Measurements from ENCODE around the gene LRRC37A.
A peak's percentile ranks its signal among the peaks of the same experiment; 100 is the strongest.
"Not testable (repeated sequence)": the region's sequence is repeated elsewhere in the genome, so short reads cannot be mapped to it uniquely, and the experiment has no call there.

Gene LRRC37A

DNA sequence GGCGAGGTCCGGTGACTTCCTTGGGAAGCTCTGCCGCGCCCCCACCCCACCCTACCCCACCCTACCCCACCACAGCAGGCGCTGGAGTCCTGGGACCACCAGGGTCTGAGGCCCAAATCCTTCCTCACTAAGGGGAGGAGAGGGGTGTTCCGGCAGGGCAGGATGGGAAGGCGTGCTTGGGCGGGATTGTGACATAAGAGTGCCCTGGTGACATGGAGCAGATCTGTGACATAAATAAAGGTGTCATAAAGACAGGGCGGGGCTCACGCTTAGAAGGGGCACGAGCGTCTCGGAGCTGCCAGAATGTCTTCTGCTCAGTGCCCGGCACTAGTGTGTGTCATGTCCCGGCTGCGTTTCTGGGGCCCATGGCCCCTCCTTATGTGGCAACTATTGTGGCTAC, at the start of gene LRRC37A:
LRRC37A (plus strand) TSS at position 301 of the 400 bp plus-strand sequence; CDS start at position 304, 3 bp downstream.
- DNase-seq (ENCODE audit: extremely low read depth, low read depth); H3K4me3 ChIP-seq (replicated peaks; ENCODE audit: low read depth, low read length): not testable (repeated sequence)

- H3K4me3 ChIP-seq (replicated peaks; ENCODE audit: low read depth, low read length): not testable (repeated sequence)
These were observed 45.8 kb upstream of the LRRC37A start for GRCh38 chr17:46249153-46249552.

DNA sequence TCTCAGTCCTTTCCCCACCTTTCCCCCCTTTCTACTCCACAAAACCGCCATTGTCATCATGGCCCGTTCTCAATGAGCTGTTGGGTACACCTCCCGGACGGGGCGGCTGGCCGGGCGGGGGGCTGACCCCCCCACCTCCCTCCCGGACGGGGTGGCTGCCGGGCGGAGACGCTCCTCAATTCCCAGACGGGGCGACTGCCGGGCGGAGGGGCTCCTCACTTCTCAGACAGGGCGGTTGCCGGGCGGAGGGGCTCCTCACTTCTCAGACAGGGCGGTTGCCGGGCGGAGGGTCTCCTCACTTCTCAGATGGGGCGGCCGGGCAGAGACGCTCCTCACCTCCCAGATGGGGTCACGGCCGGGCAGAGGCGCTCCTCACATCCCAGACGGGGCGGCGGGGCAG, 42.1 kb upstream of the LRRC37A start:
- not testable (repeated sequence) for H3K4me3 ChIP-seq (replicated peaks; ENCODE audit: low read depth, low read length); DNase-seq (ENCODE audit: extremely low read depth, low read depth)

More at GRCh38 chr17:46249153-46249552, 45.8 kb upstream of the LRRC37A start:
- DNase-seq (ENCODE audit: extremely low read depth, low read depth): not testable (repeated sequence)

- TF ChIP-seq, protein P1, sequence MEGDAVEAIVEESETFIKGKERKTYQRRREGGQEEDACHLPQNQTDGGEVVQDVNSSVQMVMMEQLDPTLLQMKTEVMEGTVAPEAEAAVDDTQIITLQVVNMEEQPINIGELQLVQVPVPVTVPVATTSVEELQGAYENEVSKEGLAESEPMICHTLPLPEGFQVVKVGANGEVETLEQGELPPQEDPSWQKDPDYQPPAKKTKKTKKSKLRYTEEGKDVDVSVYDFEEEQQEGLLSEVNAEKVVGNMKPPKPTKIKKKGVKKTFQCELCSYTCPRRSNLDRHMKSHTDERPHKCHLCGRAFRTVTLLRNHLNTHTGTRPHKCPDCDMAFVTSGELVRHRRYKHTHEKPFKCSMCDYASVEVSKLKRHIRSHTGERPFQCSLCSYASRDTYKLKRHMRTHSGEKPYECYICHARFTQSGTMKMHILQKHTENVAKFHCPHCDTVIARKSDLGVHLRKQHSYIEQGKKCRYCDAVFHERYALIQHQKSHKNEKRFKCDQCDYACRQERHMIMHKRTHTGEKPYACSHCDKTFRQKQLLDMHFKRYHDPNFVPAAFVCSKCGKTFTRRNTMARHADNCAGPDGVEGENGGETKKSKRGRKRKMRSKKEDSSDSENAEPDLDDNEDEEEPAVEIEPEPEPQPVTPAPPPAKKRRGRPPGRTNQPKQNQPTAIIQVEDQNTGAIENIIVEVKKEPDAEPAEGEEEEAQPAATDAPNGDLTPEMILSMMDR (IDR thresholded peaks at IDR 0.05; ENCODE audit: low read depth, low read length, missing control alignments): peak; percentile 53
- H3K4me3 ChIP-seq (replicated peaks; ENCODE audit: low read depth, low read length); DNase-seq (ENCODE audit: extremely low read depth, low read depth): not testable (repeated sequence)
These were observed 41.2 kb upstream of the LRRC37A start for GRCh38 chr17:46253722-46254121.

DNA sequence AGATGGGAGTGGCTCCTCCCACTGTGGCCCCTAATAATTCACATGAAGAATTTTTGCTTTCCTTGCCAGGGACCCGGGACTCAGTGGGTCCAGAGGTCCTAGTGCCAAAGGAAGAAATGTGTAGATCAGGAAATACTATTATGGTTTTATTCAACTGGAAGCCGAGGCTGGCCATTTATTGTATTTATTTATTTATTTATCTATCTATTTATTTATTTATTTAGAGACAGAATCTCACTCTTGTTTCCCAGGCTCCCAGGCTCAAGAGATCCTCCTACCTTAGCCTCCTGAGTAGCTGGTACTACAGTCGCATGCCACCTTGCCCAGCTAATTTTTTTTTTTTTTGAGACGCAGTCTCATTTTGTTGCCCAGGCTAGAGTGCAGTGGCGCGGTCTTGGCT, 40.7 kb upstream of the LRRC37A start:
- not testable (repeated sequence) for H3K4me3 ChIP-seq (replicated peaks; ENCODE audit: low read depth, low read length); DNase-seq (ENCODE audit: extremely low read depth, low read depth)

DNA sequence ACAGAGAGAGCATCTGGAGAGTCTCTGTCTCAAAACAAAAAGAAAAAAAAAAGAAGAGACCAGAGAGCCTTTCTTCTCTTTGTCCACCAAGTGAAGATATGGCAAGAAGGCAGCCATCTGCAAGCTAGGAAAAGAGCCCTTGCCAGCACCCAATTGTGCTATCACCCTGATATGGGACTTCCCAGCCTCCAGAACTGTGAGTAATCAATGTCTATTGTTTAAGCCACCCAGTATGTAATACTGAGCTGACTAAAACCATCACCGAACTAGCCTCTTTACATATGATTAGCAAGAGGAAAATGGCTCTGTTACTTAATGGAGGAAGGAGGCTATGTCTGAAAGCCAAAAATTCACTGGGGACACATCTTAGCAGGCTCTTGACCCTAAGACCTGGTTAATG, 38.6 kb upstream of the LRRC37A start:
- not testable (repeated sequence) for H3K4me3 ChIP-seq (replicated peaks; ENCODE audit: low read depth, low read length); DNase-seq (ENCODE audit: extremely low read depth, low read depth)

- not testable (repeated sequence) for H3K4me3 ChIP-seq (replicated peaks; ENCODE audit: low read depth, low read length); DNase-seq (ENCODE audit: extremely low read depth, low read depth)
These were observed 34.9 kb upstream of the LRRC37A start for GRCh38 chr17:46259845-46260661.

- H3K4me3 ChIP-seq (replicated peaks; ENCODE audit: low read depth, low read length): no peak overlapping the region
- DNase-seq (ENCODE audit: extremely low read depth, low read depth): no peak
These were observed 32.7 kb upstream of the LRRC37A start for GRCh38 chr17:46262271-46262670.

DNA sequence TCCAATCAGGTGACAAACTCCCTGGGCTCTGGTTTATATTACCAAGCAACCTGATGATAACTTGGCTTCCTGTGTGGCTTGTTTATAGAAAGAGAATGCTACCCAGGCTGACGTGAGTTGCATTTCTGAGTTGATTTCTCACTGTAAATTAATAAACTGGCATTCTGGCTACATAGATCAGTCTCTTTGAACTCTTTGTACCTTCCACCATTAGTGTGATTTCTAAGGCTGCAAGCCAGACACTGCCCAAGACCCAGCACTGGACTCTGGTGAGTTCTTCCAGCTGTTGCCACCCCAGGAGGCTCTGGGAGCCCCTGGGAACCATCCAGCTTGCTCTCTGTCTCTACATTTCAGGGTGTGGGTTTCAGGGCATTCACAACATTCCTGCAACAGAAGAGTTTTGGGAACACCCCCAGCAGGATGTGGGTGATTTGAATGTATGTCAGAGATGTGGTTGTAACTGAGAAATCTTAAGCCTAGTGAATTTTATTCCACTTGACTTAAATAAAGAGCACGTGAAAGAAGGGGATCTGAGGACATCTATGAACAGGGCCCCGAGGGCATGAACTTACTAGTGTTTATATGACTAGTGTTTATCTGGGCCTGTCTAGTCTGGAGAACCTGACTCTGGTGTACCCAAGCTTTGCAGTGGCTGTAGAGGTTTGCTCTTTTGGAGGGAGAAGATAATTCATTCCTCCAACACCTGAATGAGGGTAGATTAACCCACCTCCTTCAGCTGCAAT, 30.3 kb upstream of the LRRC37A start:
- peak; percentile 61 for DNase-seq (ENCODE audit: extremely low read depth, low read depth)
- no peak overlapping the region for H3K4me3 ChIP-seq (replicated peaks; ENCODE audit: low read depth, low read length)
- TF ChIP-seq, protein P1 (IDR thresholded peaks at IDR 0.05; ENCODE audit: low read depth, low read length, missing control alignments): no peak

More at GRCh38 chr17:46262271-46262670, 32.7 kb upstream of the LRRC37A start:
- TF ChIP-seq, protein P1 (IDR thresholded peaks at IDR 0.05; ENCODE audit: low read depth, low read length, missing control alignments): no peak

DNA sequence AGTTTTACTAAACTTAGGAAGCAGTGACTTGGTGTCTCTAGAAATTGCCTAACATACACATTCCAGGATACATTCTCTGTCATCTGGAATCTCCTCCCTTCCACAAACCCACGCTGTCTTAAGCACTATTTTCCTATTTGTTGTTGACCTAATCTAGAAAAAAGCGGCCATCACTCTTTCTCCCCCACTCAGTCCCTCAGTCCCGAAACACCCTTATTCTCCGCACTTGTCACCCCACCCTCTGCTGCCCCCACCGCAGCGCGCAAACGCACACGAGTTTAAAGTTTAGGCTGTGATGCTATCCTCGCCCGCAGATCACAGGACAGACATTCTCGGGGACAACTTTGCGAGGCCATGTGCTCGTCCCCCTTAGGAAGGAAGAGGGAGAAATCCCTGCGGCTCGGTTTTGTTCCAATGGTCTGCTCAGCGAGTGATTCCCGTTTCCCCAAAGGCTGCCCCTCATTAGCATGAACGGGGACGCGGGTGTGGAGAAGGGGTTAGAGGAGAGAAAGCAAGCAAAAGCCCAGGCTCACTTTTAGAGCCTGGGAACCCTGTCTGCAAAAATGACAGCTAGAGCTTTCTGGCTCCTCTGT, 28.8 kb upstream of the LRRC37A start:
- peak overlapping the region; percentile 41 for H3K4me3 ChIP-seq (replicated peaks; ENCODE audit: low read depth, low read length)
- DNase-seq (ENCODE audit: extremely low read depth, low read depth): not testable (repeated sequence)

Data from HFF-Myc (cell line).